Stimulated activated CD4-positive, alpha-beta T cell treated with anti-CD3 and anti-CD28 coated beads, Interleukin-1b, Interleukin-23, amount 100 ng/mL, for 24 hours (primary cell): Measurements from ENCODE around the gene ADGRG4.
"Not testable (repeated sequence)": the region's sequence is repeated elsewhere in the genome, so short reads cannot be mapped to it uniquely, and the experiment has no call there.

Experiments
- DNase-seq, 4 experiments: peaks; one replicate each; pipeline ENCODE4 v3.0.0-alpha.2; 2020; ENCODE audit warnings: low read depth in 4 of 4, low spot score in 1 of 4

ADGRG4 gene

DNA sequence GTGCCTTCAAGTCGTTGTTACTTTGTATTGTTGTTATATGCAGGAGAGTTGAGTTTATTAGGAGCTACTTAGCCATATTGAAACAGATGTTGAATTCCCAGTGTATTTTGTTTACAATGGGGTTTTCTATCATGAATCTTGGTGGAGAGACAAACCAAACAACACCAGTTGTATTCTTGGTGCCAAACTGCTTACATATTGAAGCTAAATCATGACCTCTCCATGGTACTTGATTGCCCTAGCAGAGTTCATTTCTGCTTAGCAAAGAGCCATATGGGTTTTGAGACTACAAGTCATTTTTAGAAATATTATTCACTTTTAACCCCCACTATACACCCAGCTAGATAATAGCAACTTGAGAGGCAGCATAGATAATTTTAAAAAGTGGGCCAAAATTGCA lies 85.4 kb downstream of the ADGRG4 start:
- no peak for DNase-seq

DNA sequence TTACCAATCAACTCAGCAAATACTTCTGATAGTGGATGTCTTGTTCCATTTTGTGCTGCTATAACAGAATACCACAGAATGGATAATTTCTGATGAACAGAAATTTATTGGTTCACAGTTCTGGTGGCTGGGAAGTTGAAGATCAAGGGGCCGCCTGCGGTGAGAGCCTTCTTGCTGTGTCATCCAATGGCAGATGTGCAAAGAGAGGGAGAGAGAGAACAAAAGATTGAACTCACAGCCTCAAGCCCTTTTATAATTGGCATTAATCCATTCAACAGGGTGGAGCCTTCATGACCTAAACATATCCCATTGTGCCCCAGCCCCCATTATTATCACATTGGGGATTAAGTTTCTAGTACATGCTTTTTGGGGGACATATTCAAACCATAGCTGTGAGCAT lies 86.1 kb downstream of the ADGRG4 start:
- no peak for DNase-seq

DNA sequence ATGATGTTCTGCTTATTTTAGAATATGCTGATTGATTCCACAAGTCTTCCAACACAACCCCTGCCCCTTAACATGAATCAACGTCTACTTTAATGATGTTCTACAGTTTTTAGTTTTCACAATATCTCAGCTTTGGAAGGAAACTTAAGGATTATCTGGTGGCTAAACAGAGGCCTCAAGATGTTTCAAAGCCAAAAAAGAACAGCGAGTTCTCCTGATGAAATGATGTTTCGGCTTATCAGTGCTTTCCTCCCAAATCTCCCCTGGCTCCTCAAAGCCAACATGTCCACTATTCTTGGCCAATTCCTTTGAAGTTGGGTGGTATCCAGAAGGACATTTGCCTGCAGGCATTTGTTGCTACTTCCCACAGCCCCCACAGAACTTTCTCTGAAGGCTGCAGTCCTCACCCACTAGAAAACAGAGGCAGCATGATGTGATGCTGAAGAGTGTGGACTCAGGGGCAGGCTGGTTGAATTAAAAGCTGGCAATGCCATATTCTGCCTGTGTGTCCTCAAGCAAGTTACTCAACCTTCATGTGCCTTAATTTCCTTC lies 87.3 kb downstream of the ADGRG4 start:
- DNase-seq: no peak

DNA sequence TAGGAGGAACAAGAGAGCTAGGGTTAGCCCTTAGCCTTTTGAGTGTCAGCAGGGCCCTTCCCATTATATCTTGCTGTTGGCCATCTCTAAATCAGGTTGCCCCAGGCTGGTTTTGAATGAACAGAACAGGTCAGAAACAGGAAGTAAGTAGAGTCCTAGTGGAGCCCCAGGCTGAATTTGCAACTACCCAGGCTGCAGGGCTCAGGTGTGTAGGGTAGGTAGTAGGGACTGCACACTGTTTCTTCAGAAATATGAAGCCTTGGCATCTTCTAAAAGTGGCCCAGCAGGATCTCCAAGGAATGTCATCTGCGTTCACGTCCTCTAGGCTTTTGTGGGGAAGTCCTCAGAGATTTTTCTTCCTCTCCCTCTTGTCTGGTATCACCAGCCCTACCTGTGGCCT lies 90.2 kb downstream of the ADGRG4 start:
- DNase-seq: no peak

DNA sequence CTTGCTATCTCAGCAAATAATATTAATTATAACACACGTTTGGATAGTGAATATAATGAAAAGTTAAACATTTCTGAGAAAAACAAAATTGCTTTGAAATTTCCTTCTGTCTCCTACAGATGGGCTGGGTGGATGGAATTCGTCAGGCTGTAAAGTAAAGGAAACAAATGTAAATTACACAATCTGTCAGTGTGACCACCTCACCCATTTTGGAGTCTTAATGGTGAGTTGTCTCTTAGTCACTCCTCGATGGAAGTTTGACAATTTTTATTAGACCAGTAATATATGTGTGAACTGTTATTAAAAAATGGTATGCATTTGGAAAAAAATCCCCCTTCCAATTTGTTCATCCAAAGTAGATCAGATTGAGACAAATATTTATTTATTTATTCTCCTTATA lies 94.5 kb downstream of the ADGRG4 start:
- DNase-seq: no peak

DNA sequence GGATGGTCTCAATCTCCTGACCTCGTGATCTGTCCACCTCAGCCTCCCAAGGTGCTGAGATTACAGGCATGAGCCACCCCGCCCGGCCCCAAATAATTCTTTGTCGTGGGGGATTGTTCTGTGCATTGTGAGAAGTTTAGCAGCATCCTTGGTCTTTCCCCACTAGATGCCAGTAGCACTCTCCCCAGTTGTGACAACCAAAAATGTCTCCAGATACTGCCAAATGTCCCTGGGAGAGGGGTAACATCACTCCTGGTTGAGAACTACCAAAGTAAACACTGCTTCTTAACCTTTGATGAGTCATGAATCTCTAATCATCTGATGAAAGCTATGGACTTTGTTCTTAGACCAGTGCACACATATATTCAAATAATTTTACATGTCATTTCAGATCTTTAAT lies 96.2 kb downstream of the ADGRG4 start:
- DNase-seq: no peak

DNA sequence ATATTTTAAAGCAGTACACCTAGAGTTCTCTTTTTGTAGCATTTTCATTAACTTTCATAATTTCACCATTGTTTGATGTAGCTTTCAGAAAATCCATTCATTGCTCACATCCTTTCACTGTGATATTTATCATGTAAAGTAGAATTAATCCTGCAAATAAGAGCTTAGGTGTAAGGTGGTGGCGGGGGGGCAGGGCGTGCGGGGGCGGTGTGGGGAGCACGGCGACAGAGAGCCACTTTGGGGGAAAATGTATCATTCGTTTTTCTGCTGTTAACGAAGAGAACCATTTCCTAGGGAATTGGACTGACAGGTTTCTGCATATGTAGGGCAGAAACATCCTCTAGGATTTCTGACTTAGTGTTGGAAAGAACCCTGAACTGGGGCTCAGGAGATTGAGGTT lies 104.4 kb downstream of the ADGRG4 start:
- DNase-seq: no peak

DNA sequence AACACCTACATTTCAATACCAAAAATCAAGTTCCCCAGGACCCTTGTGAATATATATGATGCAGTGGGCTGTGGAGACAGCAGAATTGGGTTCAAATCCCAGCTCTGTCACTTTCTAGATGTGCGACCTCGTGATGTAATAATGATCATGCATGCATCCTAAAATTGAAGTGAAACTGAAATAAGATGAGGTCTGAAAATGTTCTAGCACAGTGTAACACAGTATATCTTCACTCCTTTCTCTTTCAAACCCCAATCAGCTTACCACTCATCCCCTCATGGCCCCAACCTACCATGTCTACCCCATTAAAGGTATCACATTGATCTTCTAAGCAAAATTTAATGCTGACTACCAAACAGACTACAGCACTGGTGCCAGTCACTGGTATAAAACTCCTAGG lies 117.0 kb downstream of the ADGRG4 start:
- DNase-seq: no peak

DNA sequence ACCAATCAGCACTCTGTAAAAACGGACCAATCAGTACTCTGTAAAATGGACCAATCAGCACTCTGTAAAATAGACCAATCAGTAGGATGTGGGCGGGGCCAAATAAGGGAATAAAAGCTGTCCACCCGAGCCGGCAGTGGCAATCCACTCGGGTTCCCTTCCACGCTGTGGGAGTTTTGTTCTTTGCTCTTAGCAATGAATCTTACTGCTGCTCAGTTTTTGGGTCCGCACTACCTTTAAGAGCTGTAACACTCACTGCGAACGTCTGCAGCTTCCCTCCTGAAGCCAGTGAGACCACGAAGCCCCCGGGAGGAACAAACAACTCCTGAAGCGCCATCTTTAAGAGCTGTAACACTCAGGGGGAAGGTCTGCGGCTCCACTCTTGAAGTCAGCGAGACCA lies 120.6 kb downstream of the ADGRG4 start:
- DNase-seq: no peak

DNA sequence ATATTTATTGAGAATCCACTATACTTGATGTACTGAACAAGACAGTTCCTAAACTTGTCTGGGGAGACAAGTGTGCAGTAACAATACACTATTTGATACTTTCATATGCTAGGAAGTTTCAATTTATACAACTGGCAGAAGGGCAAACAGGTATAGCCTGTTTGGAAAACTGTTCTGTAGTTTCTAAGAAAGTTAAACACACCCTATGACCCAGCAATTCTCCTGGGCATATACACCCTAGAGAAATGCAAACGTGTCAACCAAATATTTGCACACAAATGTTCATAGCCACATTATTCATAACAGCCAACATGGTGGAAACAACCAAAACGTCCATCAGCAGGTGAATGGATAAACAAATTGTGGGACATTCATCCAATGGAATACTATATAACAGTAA lies 123.0 kb downstream of the ADGRG4 start:
- no peak for DNase-seq

DNA sequence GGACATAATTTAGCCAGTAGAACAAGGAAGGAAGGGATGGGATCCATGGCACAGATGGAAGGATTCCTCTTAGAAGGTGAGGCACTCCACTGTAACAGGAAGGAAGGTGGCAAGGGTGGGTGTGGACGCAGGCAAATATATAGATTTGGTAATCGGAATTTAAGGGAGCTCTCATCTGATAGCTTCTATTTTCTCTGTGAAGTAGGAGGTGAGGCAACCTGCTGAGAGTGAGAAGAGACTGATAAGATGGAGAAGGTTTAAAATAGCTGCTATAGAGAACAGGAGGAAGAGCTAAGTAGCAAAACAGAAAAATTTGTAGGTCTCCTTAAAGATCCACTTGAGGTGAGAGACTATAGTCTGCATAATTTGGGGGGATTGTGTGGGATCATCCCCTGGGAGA lies 125.2 kb downstream of the ADGRG4 start:
- DNase-seq: no peak

DNA sequence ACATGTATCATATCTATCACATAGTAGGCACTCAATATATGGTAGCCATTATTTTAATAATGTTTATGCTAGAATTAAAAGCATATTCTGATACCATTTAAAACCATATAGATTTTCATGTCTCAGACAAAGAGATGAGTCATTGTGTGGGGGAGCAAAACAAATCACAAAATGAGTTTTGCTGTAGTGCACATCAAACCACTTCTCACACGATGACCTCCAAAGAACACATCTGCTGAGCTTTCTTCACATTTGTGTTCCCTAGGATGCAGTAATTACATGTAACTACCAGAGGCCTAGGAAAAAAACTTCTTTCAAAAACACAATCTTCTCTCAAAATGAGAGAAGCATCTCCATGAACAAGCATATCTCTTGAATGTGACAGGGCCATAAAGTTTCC lies 130.9 kb downstream of the ADGRG4 start:
- no peak for DNase-seq

DNA sequence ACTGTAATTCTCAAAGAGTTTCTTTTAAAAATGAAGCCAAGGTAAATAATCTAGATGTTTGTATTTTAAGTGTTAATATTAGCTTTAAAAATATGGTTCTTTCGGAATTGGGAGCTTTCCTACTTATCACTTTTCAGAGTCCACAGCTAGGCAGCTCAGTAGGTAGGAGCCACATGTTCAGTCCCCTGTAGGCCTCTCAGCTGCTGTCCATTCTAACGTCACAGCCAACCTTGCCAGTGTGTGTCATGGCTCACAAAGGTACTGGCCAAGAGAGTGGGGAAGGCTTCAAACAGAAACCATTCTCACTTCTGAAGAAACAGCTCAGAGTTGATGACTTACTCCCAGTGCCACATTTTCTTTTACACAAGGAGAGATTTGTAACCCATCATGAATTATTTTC lies 137.0 kb downstream of the ADGRG4 start:
- DNase-seq: no peak

DNA sequence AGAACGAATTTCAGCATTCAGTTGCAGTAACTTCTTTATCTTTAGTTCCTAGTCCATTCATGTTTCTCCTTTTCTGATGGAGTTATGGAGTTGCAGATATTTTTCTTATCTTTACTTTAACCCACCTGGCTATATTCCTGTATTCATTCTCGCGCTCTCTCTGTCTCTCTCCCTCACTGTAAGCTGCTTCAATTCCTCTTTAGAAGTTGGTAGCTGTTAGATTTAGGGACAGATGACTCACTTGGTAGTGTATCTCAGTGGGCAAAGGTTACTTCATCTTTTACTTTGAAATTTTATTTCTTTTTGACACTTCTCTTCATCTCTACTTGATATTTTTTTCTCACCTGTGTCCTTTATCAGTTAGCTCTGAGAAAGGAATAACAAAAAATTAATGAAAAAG lies 137.4 kb downstream of the ADGRG4 start:
- no peak for DNase-seq

DNA sequence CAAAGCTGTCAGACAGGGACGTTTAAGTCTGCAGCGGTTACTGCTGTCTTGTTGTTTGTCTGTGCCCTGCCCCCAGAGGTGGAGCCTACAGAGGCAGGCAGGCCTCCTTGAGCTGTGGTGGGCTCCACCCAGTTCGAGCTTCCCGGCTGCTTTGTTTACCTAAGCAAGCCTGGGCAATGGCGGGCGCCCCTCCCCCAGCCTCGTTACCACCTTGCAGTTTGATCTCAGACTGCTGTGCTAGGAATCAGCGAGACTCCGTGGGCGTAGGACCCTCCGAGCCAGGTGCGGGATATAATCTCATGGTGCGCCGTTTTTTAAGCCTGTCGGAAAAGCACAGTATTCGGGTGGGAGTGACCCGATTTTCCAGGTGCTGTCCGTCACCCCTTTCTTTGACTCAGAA lies 144.9 kb downstream of the ADGRG4 start:
- not testable (repeated sequence) for DNase-seq

DNA sequence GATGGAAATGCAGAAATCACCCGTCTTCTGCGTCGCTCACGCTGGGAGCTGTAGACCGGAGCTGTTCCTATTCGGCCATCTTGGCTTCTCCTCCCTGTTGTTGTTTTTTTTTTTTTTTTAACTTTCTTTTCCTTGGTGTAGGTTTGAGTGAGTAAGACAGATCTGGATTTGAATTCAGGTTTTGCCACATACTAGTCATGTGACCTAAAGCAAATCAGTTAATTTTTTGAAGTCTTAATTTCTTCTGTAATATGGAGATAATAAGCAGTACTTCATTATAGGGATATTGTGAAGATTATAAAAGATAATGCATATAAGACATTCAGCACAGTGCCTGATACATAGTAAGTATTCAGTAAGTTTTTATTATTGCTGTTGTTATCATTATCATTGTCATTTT lies 145.4 kb downstream of the ADGRG4 start:
- DNase-seq: no peak

DNA sequence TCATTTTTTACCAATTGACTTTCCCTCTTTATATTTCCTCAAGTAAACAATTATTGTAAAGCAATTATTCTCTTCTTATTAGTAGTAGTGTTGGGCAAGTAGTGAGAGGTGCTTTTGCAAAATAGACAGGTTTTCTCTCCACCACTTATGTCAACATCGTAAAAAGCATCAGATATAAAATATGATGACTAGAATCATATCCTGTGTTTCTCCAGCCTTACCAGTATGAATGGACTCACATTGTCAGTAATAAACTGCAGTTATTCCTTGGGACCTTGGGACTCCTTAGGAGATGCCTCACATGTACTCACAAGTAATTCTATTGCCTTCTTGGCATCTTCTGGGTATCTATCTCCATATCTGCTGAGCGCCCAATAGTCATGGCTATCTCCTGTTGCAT lies 146.5 kb downstream of the ADGRG4 start:
- no peak for DNase-seq

DNA sequence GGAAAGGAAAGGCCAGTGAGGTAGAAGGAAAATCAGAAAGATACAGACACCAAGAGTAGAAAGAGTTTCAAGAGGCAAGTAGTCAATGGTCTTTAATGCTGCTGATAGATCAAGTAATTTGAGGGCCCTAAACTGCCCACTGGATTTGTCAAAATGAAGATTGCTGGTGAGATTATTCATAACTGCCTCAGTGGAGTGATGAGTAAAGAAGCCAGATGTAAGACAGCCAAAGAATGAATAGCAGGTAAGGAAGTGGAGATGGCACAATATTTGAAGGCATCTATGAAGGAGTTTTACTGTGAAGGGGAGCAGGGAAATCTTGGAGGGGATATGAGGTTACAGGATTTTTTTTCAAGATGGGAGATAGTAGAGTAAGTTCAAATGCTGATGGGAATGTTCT lies 147.2 kb downstream of the ADGRG4 start:
- DNase-seq: no peak

DNA sequence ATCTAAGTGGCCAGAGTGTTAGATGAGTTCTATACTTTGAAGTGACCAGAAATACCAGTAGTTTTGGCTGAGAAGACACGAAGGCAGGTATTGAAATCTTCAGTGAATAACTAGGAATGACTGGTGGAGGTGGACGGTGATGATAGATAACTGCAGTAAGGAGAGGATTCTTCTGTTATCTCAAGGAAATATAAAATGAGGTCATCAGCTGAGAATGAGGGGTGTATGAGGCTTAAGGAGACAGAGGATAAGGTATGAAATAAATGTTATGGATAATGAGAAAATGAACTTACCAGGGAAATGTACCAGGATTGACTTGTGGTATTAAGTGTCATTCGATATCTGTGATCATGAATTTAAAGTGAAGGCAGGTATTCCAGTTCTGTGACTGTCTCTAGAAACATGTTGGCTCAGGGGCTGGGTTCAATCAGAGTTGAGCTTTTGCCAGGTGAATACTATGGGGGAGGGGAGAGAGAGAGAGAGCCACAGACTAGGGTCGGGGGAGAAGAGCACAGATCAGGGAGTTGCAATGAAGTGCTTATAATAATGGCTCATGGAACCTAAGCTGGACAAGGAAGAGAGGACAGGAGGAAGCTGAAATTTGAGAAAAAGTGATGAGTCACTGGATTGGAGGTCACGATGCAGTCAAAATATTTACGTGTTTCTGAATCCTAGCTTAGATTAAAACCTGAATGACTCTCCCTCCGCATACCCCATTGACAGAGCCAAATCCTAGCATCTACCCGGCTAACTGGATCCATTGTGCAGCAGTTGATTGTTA lies 149.5 kb downstream of the ADGRG4 start:
- no peak for DNase-seq

DNA sequence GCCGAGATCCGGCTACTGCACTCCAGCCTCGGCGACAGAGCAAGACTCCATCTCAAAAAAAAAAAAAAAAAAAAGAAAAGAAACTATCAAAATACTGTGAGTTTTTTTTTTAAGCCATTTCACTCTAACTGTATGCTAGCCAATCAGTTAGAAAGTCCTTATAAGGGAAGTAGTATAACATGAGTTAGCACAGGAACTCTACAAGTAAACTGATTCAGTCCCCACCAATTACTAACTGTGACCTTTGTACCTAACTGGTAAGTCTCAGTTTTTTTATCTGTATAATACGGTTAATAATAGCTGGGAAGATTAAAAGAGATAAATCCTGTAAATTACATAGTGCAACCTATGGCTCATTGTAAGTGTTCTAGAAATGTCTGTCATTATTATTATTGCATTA lies 151.9 kb downstream of the ADGRG4 start:
- no peak for DNase-seq

DNA sequence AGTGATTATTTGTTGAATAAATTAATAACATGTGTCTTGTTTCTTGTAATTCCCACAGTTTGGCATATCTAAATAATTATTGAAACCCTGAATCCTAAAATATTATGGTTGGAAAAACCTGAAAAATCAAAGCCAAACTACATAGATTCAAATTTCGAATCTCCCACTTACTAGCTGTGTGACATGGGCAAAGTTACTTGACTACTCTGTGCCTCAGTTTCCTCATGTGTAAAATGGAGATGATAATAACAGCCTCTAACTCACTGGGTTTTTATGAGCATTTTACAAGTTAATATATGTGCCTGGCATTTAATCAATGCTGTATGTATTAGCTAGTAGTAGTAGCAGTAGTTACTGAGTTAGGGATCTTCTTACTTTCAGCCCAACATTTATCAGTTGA lies 152.4 kb downstream of the ADGRG4 start:
- DNase-seq: no peak

DNA sequence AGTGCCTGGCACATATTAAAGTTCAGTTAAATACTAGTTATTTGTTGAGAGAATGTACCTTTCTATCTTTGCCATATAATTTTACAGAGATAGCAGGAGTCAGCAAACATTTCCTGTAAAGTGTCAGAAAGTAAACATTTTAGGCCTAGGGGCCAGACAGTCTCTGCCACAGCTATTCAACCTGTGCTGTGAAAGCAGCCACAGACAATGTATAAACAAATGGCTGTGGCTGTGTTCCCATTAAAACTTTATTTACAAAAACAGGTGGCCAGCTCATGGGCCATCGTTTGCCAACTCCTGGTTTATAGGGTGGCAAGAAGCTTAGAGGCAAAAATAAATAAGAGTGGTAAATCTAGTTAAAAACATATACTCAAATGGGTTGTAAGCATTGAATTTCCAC lies 153.0 kb downstream of the ADGRG4 start:
- no peak for DNase-seq

DNA sequence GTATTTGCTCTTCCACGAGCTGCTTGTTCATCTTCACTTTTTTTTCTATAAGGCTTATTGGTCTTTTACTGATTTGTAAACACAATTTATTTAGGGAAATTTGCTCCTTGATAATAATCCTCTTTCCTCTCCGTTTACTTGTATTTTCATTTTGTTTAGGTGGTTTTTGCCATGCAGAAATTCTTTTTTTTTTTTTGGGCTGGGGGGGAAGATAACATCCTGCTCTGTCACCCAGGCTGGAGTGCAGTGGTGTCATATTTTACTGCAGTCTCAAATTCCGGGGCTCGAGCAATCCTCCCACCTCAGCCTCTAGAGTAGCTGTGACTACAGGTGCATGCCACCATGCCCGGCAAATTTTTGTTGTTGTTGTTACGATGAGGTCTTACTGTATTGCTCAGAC lies 155.4 kb downstream of the ADGRG4 start:
- DNase-seq: no peak
